GM23248 (cell line): ENCODE measurements around the gene SRR.

ENCODE experiments used
- EZH2 ChIP-seq: fragments of 200-600 bp; sonication (generic); IDR thresholded peaks from 2 replicates; pipeline ENCODE4 v1.6.1; 2018; ENCODE audit warnings: antibody characterized with exemption, mild to moderate bottlenecking; ENCODE audit not compliant: insufficient read depth, poor library complexity, severe bottlenecking
- EZH2phosphoT487 ChIP-seq: fragments of 200-600 bp; sonication (generic); IDR thresholded peaks from 2 replicates; pipeline ENCODE4 v1.6.1; 2018; ENCODE audit warnings: antibody characterized with exemption, moderate library complexity, mild to moderate bottlenecking, low read depth; ENCODE audit not compliant: insufficient read depth

DNA sequence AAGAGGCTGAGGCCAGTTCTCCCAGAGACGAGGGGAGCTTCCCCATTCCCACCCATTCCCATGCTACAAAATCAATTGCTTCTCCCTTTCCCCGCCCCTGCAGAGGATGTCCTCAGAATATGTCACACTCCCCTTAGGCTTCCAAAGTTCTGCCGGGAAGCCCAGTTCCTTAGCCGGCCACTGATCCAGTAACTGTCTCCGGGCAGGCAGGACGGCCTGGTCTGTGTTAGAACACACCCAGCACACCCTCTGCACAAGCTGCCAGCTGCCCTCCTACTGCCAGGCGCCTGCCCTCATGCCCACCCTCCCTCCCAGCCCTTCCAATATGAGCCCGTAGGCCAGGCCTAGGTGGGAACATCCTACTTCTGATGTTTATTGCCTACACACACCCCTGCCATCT lies 64.6 kb downstream of the SRR start:
- no peak for TF ChIP-seq EZH2
- no peak for TF ChIP-seq EZH2phosphoT487
